Motor neuron (in vitro differentiated cells): ENCODE measurements around the gene CASP2. TPM values are rescaled to one million over a fixed set of nuclear protein-coding genes. Genes with fewer than 3 reads are reported as not detected.

ENCODE experiments used
- ATAC-seq, 8 experiments: fragments of 200-7000 bp; cut with Tn5 transposase; replicated peaks in 6 of 8; 2 replicates each; pipeline ENCODE4 v1.8.0; 2021; ENCODE audit warnings: mild to moderate bottlenecking in 8 of 8, moderate library complexity in 8 of 8
- H3K27ac ChIP-seq, 2 donors: fragments of 250-450 bp; sonication (Bioruptor Pico); 2 replicates each; pipeline ENCODE4 v1.9.0; 2021; ENCODE audit warnings: antibody characterized with exemption in 2 of 2, mild to moderate bottlenecking in 2 of 2, moderate library complexity in 1 of 2
- H3K4me1 ChIP-seq, 2 donors: fragments of 250-450 bp; sonication (Bioruptor Pico); replicated peaks in 1 of 2; 2 replicates each; pipeline ENCODE4 v1.6.1; 2021; ENCODE audit warnings: antibody characterized with exemption in 2 of 2, mild to moderate bottlenecking in 2 of 2, moderate library complexity in 1 of 2
- H3K4me3 ChIP-seq, 5 donors: fragments of 250-450 bp; sonication (Bioruptor Pico); 2 replicates each; pipeline ENCODE4 v1.9.0; 2021; ENCODE audit warnings: antibody characterized with exemption in 5 of 5, mild to moderate bottlenecking in 5 of 5, moderate library complexity in 4 of 5
- WGBS, 10 experiments: fragments of 450-650 bp; shearing (Covaris generic); methylation state at CpG; one replicate each; pipeline ENCODE4 v1.0.0; 2022; 5-methylcytosine and 5-hydroxymethylcytosine counted together
- in situ Hi-C, 9 experiments: fragments of 400-800 bp; cut with MboI; loops; one replicate each; pipeline ENCODE4 v1.15.0; 2021; ENCODE audit warnings: low sequenced_read_pairs in 9 of 9, low pct_unique_long_range_greater_than_20kb in 2 of 9; ENCODE audit not compliant: unreplicated experiment in 9 of 9
- total RNA-seq, 8 experiments: library from RNA; unstranded; fragments of 300-600 nt; gene quantifications; 2 replicates each; pipeline versions ENCODE4 v1.2.3 to v1.2.4, GENCODE V29; 2022

CASP2 gene
- total RNA-seq, 8 experiments from 2014 or later, result 10.5 to 26.0 (median 14.1) TPM

DNA sequence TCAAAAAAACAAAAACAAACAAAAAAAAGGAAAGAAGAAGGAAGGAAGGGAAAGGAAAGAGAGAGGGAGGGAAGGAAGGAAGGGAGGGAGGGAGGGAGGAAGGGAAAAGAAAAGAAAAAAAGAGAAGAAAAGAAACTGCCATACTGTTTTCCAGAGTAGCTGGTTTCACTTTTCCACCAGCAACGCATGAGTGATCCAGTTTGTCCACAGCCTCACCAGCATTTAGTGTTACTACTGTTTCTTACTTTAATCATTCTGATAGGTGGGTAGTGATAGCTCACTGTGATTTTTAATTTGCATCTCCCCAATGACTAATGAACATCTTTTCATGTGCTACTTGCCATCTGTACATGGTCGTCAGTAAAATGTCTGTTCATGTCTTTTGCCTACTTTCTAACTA is 15.3 kb upstream of the CASP2 start:
- no peaks in the 10 kb centered on the region for H3K4me1 ChIP-seq
- WGBS, 10 experiments, result 70 to 100% (median 91%) methylated on average over 1 to 2 of the region's 2 CpGs; no CpG with 5 or more reads in 2 of the 10 experiments
- H3K4me3 ChIP-seq, result no peak overlapping the region
- ATAC-seq, result no peak
- in situ Hi-C loops, result no loop called here
- H3K27ac ChIP-seq, result no peak overlapping the region

DNA sequence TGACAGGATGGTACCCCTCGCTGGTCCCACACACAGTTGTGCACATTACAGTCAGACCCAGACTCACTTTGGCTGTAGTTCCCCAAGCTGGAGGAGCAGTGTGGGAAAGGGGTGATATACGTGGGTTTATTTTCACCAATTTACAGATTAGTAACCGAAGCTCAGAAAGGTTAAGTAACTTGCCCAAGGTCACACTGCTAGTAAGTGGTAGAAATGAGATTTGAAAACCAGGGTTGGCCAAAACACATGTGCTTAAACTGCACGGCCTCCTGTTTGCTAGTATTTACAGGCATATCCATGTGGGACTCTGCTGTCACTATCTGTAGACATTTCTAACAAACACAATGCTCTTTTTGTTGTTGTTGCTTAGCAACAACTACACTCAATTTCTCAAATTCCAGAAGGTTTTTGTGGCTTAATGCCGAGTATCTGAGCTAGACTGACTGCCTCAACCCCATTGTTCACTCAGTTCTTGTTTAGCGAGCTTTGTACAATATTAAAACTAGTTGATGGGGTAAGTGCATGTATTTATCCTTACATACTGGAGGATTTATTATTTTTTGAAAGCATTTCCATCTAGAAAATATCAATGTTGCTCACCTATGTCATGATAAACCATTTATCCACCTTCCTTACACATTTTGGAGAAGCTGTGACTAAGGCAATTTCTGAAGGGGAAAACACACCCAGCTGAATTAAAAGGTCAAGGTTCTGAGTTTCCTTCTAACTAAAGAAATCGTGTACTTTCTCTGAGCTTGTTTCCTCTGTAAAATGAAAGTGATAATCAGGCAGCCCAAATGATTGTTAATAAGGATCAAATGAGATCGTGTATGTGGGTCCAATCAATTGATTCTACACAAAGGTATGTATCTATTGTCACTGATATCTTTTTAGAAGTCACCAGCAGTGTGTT is 8.7 kb upstream of the CASP2 start:
- in situ Hi-C loops, result loop anchor here in 1 of 9 experiments (25.0 kb wide), 1 partner anchor 108 kb away; the partner anchor contains the start of gene ZYX
- Histone ChIP-seq H3K4me3 (no peak overlapping the region), H3K4me1 (peaks cover 19 to 24% of the 10 kb centered on the region in 2 donors), H3K27ac (peak overlapping the region in 1 of 2 donors; percentile 48)
- ATAC-seq, result peak; percentile 71 to 96 (median 80)
- 20 to 56% (median 39%) methylated on average over 1 to 8 of the region's 8 CpGs for WGBS, 10 experiments

DNA sequence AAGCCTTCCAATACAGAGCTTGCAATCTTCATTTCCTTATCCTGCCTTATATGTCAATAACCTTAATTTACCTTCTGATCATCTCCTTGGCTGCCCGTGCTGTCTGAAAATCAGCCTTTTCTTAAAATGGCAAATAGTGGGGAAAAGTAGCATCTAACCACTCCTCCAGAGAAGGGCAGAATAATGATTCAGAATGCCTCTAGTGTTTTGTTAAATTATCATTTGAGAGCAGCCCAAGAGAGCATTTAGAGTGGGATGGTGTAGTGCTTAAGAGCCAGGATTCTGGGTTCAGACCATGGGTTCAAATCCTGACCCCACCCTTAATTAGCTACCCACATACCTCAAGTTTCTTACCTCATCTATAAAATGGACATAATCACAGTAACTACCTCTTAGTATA is 8.0 kb upstream of the CASP2 start:
- WGBS, 10 experiments, result 22 to 100% (median 80%) methylated on average over 1 of the region's 1 CpG; no CpG with 5 or more reads in 5 of the 10 experiments
- no peak for ATAC-seq
- peaks cover 19 to 28% of the 10 kb centered on the region in 2 donors for H3K4me1 ChIP-seq
- in situ Hi-C loops, result loop anchor here in 1 of 9 experiments (25.0 kb wide), 1 partner anchor 107 kb away; the partner anchor contains the start of gene ZYX
- no peak overlapping the region for H3K4me3 ChIP-seq
- no peak overlapping the region for H3K27ac ChIP-seq

DNA sequence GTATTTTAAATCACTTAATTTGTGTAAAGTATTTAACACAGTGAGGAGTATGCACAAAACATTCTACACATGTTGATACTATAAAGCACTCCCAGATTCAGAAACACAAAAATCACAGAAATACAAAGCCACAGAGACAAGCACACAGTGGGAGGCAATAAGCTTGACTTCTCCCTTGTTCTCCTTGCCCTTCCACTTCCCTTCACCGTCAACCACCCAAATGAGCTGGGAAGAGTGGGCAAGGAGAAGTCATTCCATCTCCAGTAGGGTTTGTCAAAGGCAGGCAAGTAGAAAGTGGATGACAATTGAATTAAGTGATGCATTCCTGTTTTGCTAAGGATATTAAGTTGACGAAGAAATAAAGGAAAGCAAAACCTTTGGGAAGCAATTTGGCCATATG is 7.6 kb upstream of the CASP2 start:
- in situ Hi-C loops, result loop anchor here in 1 of 9 experiments (25.0 kb wide), 1 partner anchor 107 kb away; the partner anchor contains the start of gene ZYX
- no peak for ATAC-seq
- no peak overlapping the region for H3K4me3 ChIP-seq
- peaks cover 19 to 31% of the 10 kb centered on the region in 2 donors for H3K4me1 ChIP-seq
- WGBS, 10 experiments, result 50 to 100% (median 94%) methylated on average over 1 to 2 of the region's 2 CpGs; no CpG with 5 or more reads in 1 of the 10 experiments
- no peak overlapping the region for H3K27ac ChIP-seq

DNA sequence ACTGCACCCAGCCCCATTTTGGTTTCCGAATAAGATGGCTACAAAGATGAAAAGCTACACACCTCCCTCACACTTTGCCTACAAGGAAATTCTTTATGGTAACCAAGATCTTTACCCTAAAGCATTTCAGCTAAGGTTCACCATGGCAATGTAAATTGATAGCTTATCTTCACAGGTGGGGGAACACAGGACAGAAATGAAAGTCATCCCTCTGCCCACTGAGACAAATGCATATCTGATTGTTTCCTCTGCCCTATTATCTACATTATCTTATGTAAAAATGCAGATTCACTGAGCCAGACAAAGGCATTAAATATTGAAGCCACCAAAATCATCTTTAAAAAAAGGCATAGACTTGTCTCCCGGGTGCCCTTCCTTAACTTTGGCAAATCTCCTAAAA is 6.6 kb upstream of the CASP2 start:
- Histone ChIP-seq H3K4me3 (no peak overlapping the region), H3K4me1 (peaks cover 19 to 31% of the 10 kb centered on the region in 2 donors), H3K27ac (no peak overlapping the region)
- 0 to 100% (median 76%) methylated on average over 1 to 2 of the region's 2 CpGs; no CpG with 5 or more reads in 2 of the 10 experiments for WGBS, 10 experiments
- no peak for ATAC-seq
- in situ Hi-C loops, result loop anchor here in 1 of 9 experiments (25.0 kb wide), 1 partner anchor 106 kb away; the partner anchor contains the start of gene ZYX

DNA sequence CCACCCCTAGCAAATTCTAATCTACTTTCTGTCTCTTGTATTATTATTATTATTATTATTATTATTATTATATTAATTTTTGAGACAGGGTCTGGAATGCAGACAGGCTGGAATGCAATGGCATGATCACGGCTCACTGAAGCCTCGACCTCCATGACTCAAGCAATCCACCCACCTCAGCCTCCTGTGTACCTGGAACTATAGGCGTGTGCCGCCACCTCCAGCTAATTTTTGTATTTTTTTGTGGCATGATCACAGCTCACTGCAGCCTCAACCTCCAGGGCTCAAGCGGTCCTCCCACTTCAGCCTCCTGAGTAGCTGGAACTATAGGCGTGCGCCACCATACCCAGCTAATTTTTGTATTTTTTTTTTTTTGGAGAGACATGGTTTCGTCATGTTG is 6.0 kb upstream of the CASP2 start:
- Histone ChIP-seq H3K4me3 (no peak overlapping the region), H3K4me1 (peaks cover 19 to 31% of the 10 kb centered on the region in 2 donors), H3K27ac (no peak overlapping the region)
- no peak for ATAC-seq
- WGBS, 10 experiments, result 83 to 100% (median 93%) methylated on average over 1 to 7 of the region's 8 CpGs; no CpG with 5 or more reads in 5 of the 10 experiments
- in situ Hi-C loops, result loop anchor here in 1 of 9 experiments (25.0 kb wide), 1 partner anchor 105 kb away; the partner anchor contains the start of gene ZYX

DNA sequence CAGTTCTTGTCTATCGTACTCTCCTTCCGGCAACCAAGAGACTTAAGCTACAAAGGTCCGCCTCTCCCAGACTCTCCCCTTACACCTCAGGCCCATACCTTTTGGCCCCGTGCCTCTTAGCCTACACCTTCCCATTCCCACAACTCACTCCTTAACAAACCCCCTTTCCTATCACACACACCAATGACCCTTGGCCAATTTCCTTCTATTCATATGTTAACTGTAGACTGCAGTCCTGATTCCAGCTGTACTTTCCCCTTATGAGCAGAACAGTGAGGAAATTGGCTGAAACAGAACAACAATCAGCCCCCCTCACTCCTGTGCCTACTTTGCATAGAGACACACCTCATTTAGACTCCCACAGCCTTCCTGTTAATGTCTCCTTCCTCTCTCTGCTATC is 4.8 kb upstream of the CASP2 start:
- Histone ChIP-seq H3K4me1 (peaks cover 19 to 35% of the 10 kb centered on the region in 2 donors), H3K27ac (no peak overlapping the region), H3K4me3 (no peak overlapping the region)
- 57 to 100% (median 80%) methylated on average over 1 to 4 of the region's 4 CpGs; no CpG with 5 or more reads in 3 of the 10 experiments for WGBS, 10 experiments
- ATAC-seq, result no peak
- in situ Hi-C loops, result loop anchor here in 1 of 9 experiments (25.0 kb wide), 1 partner anchor 104 kb away; the partner anchor contains the start of gene ZYX

DNA sequence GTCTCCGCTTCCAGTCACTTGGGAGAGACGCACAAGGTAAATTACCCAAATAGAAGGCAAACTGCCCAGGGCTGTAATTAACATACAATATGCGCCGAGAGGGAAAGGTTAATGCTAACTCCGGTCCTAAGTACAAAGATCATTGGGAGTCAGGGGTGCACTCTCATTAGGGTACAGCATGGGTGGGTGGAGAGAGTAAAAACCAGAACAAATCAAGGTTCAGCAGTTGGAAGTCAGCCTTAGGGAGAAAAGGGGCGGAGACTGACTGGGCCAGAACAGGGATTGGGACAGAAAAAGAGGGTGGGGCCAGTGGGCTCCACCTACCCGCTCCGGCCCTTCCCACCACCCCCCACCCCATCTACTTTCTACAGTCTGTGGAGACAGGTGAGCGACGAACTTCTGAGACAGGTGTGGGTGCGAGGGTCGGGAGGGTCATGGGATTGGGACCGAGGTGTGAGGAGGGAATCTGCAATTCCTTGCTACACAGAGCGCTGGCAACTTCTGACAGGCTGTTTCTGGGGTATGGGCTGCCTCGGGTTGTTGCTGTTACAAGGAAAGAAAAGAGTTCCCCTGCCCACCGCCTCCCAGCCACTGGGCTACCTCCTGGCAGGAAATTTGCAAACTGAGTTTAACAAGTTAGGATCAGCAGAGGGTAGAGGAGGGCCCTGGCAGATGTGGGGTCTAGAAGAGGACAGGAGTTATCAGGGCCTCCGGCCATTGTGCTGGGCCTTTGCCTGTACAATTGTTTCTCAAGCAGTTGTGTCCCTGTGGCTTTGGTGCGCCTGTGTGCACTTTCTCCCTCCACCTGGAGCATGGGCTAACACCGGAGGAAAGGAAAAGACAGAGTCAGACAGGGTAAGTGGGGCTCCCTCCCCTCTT is 3.3 kb upstream of the CASP2 start, which contains the start of gene TMEM139:
Gene TMEM139 (plus strand): TSS at position 368 of the 879 bp plus-strand sequence. CDS start 1,000 bp downstream, outside the sequence.
- H3K4me1 ChIP-seq, result peaks cover 14 to 25% of the 10 kb centered on the region in 2 donors
- in situ Hi-C loops, result loop anchor here in 1 of 9 experiments (25.0 kb wide), 1 partner anchor 102 kb away; the partner anchor contains the start of gene ZYX
- no peak within 1 kb of the TSS for H3K4me3 ChIP-seq
- WGBS, 10 experiments, result 50 to 100% (median 87%) methylated on average over 1 to 6 of the region's 19 CpGs; no CpG with 5 or more reads in 1 of the 10 experiments
- no peak within 1 kb of the TSS for H3K27ac ChIP-seq
- ATAC-seq, result no peak

DNA sequence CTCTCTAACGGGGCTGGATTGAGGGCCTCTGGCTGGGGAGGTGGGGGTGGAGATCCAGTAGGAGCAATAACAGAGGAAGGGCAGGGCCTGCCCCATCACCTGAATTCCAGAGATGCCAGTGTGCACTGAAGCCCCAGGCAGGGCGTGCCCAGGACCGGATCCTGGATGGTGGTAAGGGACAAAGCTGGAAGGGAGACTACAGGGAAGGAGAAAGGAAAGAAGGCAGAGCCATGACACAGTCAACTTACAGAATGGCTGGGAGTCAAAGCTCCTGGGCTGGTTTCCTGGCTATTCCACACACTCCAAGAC is 2.7 kb upstream of the CASP2 start:
- no peak for ATAC-seq
- in situ Hi-C loops, result loop anchor here in 1 of 9 experiments (25.0 kb wide), 1 partner anchor 102 kb away; the partner anchor contains the start of gene ZYX
- H3K27ac ChIP-seq, result no peak overlapping the region

DNA sequence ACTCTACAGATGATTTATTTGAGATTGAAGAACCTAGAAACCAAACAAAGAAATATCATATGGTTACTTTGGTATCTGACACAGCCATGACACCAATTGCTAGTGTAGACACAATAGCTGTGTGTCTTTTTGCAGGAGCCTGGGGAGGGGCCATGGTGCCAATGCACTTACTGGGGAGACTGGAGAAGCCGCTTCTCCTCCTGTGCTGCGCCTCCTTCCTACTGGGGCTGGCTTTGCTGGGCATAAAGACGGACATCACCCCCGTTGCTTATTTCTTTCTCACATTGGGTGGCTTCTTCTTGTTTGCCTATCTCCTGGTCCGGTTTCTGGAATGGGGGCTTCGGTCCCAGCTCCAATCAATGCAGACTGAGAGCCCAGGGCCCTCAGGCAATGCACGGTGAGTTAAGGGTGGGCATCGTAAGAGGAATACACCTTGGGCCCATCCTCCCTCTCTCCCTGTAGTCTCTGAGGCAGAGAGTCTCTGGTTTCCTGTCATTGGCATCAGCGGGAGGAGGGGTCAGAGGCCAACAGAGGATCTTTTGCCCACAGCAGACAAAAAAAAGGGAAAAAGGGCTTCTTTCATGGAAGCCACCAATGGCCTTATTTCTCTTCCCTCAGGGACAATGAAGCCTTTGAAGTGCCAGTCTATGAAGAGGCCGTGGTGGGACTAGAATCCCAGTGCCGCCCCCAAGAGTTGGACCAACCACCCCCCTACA is 2.2 kb upstream of the CASP2 start:
- Histone ChIP-seq H3K27ac (no peak overlapping the region), H3K4me1 (peaks cover 25 to 27% of the 10 kb centered on the region in 2 donors), H3K4me3 (no peak overlapping the region)
- WGBS, 10 experiments, result 60 to 100% (median 100%) methylated on average over 1 to 2 of the region's 11 CpGs; no CpG with 5 or more reads in 3 of the 10 experiments
- in situ Hi-C loops, result loop anchor here in 1 of 9 experiments (25.0 kb wide), 1 partner anchor 101 kb away; the partner anchor contains the start of gene ZYX
- no peak for ATAC-seq

More for the DNA sequence above, 2.7 kb upstream of the CASP2 start:
- Histone ChIP-seq H3K4me3 (no peak overlapping the region), H3K4me1 (peaks cover 20 to 25% of the 10 kb centered on the region in 2 donors)
- 83 to 100% (median 100%) methylated on average over 1 to 2 of the region's 3 CpGs; no CpG with 5 or more reads in 7 of the 10 experiments for WGBS, 10 experiments

DNA sequence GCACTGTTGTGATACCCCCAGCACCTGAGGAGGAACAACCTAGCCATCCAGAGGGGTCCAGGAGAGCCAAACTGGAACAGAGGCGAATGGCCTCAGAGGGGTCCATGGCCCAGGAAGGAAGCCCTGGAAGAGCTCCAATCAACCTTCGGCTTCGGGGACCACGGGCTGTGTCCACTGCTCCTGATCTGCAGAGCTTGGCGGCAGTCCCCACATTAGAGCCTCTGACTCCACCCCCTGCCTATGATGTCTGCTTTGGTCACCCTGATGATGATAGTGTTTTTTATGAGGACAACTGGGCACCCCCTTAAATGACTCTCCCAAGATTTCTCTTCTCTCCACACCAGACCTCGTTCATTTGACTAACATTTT is 1.6 kb upstream of the CASP2 start:
- Histone ChIP-seq H3K4me1 (peaks cover 27% of the 10 kb centered on the region in 2 donors), H3K27ac (no peak overlapping the region), H3K4me3 (no peak overlapping the region)
- ATAC-seq, result no peak
- in situ Hi-C loops, result loop anchor here in 1 of 9 experiments (25.0 kb wide), 1 partner anchor 101 kb away; the partner anchor contains the start of gene ZYX
- WGBS, 10 experiments, result 90 to 100% (median 100%) methylated on average over 1 to 3 of the region's 6 CpGs; no CpG with 5 or more reads in 6 of the 10 experiments
